ENCODE measurements around the gene FAM200B. TPM values are rescaled to one million over a fixed set of nuclear protein-coding genes. Genes with fewer than 3 reads are reported as not detected.

The FAM200B gene
- total and polyA plus RNA-seq, 4 donors: 11.8 to 45.7 (median 16.9) TPM

- peaks cover 0 to 9% (median 3%) of the 10 kb centered on the region in 4 donors for H3K4me1 ChIP-seq (ENCODE audit: control insufficient read depth in 4 of 4, insufficient read depth in 4 of 4, low read length in 3 of 4)
- 92% methylated on average over 3 of the region's 3 CpGs for WGBS
- H3K9ac ChIP-seq (ENCODE audit: low read depth in 1 of 2, low read length in 2 of 2): no peak overlapping the region
- H3K9me3 ChIP-seq (ENCODE audit: control insufficient read depth in 4 of 4, low read length in 3 of 4): no peaks in the 10 kb centered on the region
- no peak overlapping the region for H3K27ac ChIP-seq (ENCODE audit: low read depth in 1 of 2, low read length in 2 of 2)
- no peak overlapping the region for H3K4me3 ChIP-seq (ENCODE audit: low read depth in 1 of 3, low read length in 3 of 3)
- TF ChIP-seq REST (IDR thresholded peaks at IDR 0.05) (no peak), JUND (IDR thresholded peaks at IDR 0.05) (no peak), CTCF (IDR thresholded peaks at IDR 0.05; ENCODE audit: low read depth, low read length, missing input control) (no peak), HNF4A (conservative IDR thresholded peaks at IDR 0.05) (no peak), NR2F2 (IDR thresholded peaks at IDR 0.05) (no peak), FOXA2 (IDR thresholded peaks at IDR 0.05) (no peak), SP1 (IDR thresholded peaks at IDR 0.05) (no peak), TAF1 (conservative IDR thresholded peaks at IDR 0.05) (no peak), EGR1 (IDR thresholded peaks at IDR 0.05; ENCODE audit: low read depth in 2 of 2) (no peak), GABPA (IDR thresholded peaks at IDR 0.05 in 1 of 2, conservative IDR thresholded peaks at IDR 0.05 in 1 of 2) (no peak), YY1 (IDR thresholded peaks at IDR 0.05) (no peak), RXRA (IDR thresholded peaks at IDR 0.05) (no peak)
- TF ChIP-seq, protein P1, sequence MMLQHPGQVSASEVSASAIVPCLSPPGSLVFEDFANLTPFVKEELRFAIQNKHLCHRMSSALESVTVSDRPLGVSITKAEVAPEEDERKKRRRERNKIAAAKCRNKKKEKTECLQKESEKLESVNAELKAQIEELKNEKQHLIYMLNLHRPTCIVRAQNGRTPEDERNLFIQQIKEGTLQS (IDR thresholded peaks at IDR 0.05): no peak
- no peak for DNase-seq (ENCODE audit: low spot score)
- H3K27me3 ChIP-seq (ENCODE audit: control insufficient read depth in 4 of 4, insufficient read depth in 4 of 4, low read length in 3 of 4): no peaks in the 10 kb centered on the region
- H3K36me3 ChIP-seq (ENCODE audit: control insufficient read depth in 4 of 4, insufficient read depth in 3 of 4, low read depth in 1 of 4, low read length in 3 of 4): no peaks in the 10 kb centered on the region
Observed at GRCh38 chr4:15717657-15718416, 36.2 kb downstream of the FAM200B start.

GRCh38 chr4:15718465-15718864 is 36.8 kb downstream of the FAM200B start:
- Histone ChIP-seq H3K27me3 (ENCODE audit: control insufficient read depth in 4 of 4, insufficient read depth in 4 of 4, low read length in 3 of 4) (no peaks in the 10 kb centered on the region), H3K36me3 (ENCODE audit: control insufficient read depth in 4 of 4, insufficient read depth in 3 of 4, low read depth in 1 of 4, low read length in 3 of 4) (no peaks in the 10 kb centered on the region), H3K4me1 (ENCODE audit: control insufficient read depth in 4 of 4, insufficient read depth in 4 of 4, low read length in 3 of 4) (peaks cover 0 to 9% (median 3%) of the 10 kb centered on the region in 4 donors), H3K9ac (ENCODE audit: low read depth in 1 of 2, low read length in 2 of 2) (no peak overlapping the region), H3K4me3 (ENCODE audit: low read depth in 1 of 3, low read length in 3 of 3) (no peak overlapping the region), H3K9me3 (ENCODE audit: control insufficient read depth in 4 of 4, low read length in 3 of 4) (no peaks in the 10 kb centered on the region), H3K27ac (ENCODE audit: low read depth in 1 of 2, low read length in 2 of 2) (no peak overlapping the region)
- TF ChIP-seq HNF4A (conservative IDR thresholded peaks at IDR 0.05) (no peak), GABPA (IDR thresholded peaks at IDR 0.05 in 1 of 2, conservative IDR thresholded peaks at IDR 0.05 in 1 of 2) (no peak), FOXA1 (IDR thresholded peaks at IDR 0.05) (no peak), HNF4G (IDR thresholded peaks at IDR 0.05) (no peak), NR2F2 (IDR thresholded peaks at IDR 0.05) (no peak), FOXA2 (IDR thresholded peaks at IDR 0.05) (no peak), YY1 (IDR thresholded peaks at IDR 0.05) (no peak), TAF1 (conservative IDR thresholded peaks at IDR 0.05) (no peak), RAD21 (IDR thresholded peaks at IDR 0.05) (no peak)
- TF ChIP-seq, protein P2, sequence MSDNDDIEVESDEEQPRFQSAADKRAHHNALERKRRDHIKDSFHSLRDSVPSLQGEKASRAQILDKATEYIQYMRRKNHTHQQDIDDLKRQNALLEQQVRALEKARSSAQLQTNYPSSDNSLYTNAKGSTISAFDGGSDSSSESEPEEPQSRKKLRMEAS (IDR thresholded peaks at IDR 0.05): no peak
- TF ChIP-seq, protein P3, sequence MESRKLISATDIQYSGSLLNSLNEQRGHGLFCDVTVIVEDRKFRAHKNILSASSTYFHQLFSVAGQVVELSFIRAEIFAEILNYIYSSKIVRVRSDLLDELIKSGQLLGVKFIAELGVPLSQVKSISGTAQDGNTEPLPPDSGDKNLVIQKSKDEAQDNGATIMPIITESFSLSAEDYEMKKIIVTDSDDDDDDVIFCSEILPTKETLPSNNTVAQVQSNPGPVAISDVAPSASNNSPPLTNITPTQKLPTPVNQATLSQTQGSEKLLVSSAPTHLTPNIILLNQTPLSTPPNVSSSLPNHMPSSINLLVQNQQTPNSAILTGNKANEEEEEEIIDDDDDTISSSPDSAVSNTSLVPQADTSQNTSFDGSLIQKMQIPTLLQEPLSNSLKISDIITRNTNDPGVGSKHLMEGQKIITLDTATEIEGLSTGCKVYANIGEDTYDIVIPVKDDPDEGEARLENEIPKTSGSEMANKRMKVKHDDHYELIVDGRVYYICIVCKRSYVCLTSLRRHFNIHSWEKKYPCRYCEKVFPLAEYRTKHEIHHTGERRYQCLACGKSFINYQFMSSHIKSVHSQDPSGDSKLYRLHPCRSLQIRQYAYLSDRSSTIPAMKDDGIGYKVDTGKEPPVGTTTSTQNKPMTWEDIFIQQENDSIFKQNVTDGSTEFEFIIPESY (IDR thresholded peaks at IDR 0.05): no peak
- no peak for DNase-seq (ENCODE audit: low spot score)
- WGBS: 93% methylated on average over 5 of the region's 5 CpGs
